ENCODE data around the gene CSNK1D.

Gene CSNK1D

DNA sequence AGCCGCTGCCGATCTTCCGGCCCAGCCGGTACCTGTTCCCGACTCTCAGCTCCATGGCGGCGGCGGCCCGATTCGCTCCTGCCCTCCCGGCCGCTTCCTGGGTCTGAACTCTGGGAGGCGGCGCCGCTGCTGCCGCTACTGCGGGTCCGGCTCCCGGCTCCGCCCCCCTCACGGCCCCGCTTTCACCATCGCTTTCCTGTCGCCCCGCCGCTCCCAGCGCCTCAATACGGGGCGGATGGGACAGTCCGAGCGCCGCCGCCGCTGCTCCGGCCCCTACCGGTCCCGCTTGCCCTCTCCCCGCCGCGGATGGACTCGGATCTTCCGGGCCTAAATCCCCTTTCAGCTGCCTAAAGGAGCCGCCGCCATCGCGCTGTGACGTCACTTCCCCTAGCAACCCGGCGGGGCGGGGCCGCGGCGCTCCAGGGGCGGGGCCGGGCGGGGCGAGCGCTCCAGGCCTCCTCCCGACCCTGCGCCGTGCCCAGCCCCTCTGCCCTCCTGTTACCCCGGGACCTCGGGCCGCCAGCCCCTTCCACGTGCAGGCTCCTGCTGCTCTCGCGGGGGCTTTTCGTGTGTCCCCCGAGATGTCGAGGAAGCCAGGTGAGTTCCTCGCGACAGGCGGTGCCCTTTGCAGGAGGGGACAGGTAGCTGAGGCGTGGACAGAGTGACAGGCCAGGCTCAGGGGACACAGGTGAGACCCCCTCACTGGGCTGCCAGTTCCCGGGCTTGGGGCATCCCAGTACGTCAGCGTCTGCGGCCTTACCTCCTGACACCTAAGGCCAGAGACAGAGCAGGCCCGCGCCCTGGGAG, at the start of gene CSNK1D:
TSS of gene CSNK1D (minus strand) at position 374 of the 807 bp plus-strand sequence. CDS start at position 55, 319 bp downstream.
- peak; percentile 94 for DNase-seq

- DNase-seq = no peak
These were observed 49.3 kb upstream of the CSNK1D start for GRCh38 chr17:82322526-82323453.

GRCh38 chr17:82321947-82322466, 48.5 kb upstream of the CSNK1D start:
- no peak for DNase-seq

DNA sequence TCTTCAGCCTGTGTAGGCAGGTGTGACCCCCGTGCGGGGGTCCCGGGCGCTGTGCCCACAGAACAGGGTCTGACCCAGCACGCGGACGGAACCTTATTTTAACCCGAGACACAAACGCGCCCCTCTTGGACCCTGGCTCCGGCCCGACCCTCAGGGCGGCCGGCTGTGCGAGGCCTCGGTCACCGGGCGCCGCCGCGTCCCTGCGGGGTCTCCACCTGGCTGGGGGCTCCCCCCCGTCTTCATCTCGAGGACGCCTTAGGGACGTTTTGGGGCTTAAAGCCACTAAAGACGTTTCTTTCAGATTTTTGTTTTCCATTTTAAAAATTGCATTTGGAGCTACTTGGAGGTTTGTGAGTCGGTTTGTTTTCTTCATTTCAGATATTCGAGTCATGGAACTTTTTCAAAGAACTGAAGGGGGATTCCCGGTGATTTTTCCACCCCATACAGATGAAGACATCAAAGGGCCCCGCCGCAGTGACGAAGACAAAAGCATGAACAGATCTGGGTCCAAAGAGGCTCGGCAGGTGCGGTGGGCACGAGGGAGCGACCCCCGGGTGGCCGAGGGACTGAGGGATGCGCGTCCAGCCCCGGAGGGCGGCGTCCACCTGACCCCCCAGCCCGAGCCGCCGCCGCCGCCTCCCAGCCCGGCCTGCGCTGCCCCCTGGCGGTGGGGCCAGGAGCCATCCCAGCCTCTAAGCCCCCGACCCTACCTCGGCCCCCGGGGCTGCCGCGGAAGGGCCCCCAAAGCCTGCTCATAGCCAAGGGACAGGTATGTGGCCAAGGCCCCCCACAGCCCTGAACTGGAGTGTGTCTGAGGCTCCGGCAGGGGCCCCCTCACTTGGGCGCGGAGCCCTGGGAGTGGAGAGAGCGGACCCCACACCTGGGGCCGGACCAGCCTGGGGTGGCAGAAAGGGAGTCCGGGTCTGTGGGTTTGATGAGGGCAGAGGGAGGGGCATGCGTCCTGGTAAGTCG, 47.7 kb upstream of the CSNK1D start:
- DNase-seq = peak; percentile 67

GRCh38 chr17:82320140-82320840, 46.8 kb upstream of the CSNK1D start:
- DNase-seq = no peak

- DNase-seq = no peak
These were observed 46.1 kb upstream of the CSNK1D start for GRCh38 chr17:82319619-82320062.

GRCh38 chr17:82318772-82319606, 45.5 kb upstream of the CSNK1D start:
- no peak for DNase-seq

DNA sequence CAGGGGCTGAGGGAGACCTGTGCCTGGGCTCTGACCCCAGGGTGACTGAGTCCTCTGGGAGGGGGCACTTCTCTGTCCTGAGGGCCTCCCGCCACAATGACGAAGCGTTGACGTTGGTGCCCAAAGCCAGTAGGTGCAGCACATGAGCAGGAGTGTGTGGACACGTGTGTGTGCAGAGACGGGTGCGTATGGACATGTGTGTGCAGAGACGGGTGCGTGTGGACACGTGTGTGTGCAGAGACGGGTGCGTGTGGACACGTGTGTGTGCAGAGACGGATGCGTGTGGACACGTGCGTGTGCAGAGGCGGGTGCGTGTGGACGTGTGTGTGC, 44.6 kb upstream of the CSNK1D start:
- no peak for DNase-seq

DNA sequence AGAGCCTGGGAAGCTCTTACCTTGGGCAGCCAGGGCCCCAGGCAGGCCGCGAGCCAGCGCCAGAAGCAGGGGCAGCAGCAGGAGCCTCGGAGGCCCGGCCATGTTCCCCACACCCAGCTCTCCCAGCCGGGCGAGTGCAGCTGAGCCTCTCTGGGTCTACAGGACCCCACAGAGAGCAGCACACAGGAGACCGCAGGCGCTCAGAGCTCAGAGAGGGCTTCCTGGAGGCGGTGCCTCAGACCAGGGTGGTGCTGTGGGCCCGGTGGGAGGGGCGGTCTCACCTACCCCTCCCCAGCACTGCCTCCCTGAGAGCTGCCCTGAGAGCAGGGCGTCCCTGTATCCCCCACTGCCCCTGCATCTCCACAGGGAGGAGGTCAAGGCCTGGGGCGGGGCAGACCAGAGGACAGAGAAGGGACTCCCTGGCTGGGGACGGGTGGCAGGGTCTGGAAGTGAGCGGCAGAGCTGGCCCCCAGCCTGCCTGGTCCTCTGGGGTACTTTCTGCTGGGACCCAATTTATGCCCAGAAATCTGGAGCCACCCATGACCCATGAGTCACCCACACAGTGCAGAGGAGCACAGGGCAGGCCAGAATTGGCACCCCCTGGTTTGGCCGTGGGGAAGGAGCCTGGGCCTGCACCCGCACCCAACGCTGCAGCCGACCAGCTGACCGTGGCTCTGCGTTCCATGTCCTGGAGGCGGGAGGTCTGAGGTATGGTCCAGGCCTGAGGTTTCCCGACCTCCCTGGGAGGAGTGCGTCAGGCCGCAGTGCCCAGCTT, 44.1 kb upstream of the CSNK1D start, which contains the start of gene CD7:
TSS of gene CD7 (minus strand) at position 215 of the 775 bp plus-strand sequence. CDS start at position 102, 113 bp downstream.
- DNase-seq = peak; percentile 53

- DNase-seq = no peak
These were observed 43.3 kb upstream of the CSNK1D start for GRCh38 chr17:82316651-82317393.

GRCh38 chr17:82315703-82316358, 42.3 kb upstream of the CSNK1D start:
- DNase-seq = no peak

DNA sequence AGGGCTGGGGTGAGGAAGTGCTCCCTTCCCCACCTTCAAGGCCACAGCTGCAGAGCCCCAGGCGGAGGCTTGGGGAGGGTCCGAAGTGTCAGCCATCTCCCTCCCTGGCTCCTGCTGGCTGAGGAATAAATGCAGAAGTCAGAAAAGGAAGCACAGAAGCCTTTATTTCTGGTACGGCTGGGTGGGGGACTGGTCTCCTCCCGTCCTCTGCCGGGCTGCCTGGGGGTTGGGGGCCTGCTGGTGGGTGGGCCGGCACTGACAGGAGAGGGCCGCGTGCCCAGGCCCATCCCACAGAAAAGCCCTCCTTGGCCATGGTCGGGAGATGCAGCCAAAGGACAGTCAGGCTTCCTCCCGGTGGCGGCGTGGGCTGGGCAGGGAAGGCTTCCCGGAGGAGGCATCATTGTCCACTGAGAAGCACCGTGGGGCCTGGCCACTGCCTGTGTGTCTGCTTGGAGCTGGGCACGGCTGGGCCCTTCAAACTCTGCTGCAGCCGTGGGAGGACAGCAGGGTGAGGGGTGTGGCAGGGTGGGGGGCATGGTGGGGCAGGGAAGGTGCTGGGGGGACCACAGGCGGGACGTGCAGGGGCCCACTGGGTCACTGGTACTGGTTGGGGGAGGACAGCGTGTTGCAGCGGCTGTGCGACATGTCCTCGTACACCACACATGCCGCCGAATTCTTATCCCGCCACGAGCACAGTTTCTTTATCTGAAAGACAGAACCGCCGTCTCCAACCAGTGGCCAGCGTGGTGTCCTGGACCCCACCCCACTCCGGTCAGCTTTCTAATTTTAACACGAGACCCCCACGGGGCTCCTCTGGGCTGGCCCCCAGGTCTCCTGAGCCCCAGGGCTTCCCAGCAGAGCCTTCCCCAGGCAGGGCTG, 41.5 kb upstream of the CSNK1D start:
- no peak for DNase-seq

DNA sequence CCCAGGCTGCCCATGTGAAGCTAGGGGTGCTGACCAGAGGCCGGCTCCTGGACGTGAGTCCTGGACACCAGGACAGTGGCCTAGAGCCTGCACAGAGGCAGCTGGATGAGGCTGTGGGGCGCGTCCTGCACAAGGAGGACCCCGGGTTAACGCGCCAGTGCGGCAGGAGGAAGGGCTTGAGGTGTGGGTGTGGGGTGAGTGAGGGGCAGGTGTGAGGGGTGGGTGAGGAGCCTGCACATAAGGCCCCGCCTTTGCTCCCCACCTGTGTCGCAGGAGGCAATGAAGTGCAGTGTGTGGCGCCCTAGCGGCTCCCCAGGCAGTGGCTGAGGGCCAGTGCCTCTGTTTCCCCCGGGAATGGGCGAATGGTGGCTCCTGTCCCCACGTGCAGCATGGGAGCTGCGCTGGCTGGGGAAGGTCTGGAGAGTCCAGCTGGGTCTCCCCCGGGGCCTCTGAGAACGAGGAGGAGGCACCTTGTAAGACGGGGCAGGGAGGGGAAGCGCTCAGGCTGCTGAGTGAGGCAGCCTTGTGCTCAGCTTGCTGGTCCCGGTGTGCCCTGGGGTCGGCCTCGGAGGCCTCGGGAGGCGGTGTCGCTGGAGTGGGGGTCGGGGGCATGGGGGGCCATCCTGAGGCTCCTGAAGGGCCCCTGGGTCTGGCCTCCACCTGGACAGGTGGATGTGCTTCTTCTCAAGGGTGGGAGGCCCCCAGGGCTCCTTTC, 40.7 kb upstream of the CSNK1D start:
- DNase-seq = no peak

GRCh38 chr17:82313195-82314011, 39.9 kb upstream of the CSNK1D start:
- DNase-seq = no peak

GRCh38 chr17:82311971-82312370, 38.5 kb upstream of the CSNK1D start:
- no peak for DNase-seq

DNA sequence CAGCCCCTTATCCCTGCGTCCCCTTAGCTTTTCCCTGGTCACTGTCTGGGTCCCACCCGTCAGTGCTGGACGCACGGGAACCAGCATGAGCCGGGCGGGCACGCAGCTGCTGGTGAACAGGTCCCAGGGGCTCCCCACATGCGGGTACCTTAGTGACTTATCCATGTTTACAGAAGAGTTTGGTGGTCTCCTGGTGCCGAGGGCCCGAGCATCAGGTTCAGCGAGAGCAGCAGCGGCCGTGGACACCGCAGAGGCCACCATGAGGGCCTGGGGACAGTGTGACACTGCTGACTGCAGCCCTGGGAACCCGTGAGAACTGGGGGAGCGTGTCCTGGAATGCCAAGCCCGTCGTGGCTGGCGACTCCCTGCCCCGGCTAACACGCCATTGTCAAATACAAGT, 37.4 kb upstream of the CSNK1D start:
- DNase-seq = no peak
